Body of pancreas (tissue), 4 donors: Measurements from ENCODE around the gene OSER1.

Experiments
- CTCF ChIP-seq, 7 experiments: fragments of 450-650 bp in 4 of 7; fragments of 200-600 bp in 3 of 7; sonication (generic) in 3 of 7; IDR thresholded peaks; one replicate each; pipeline ENCODE4 v1.5.1; 2016 to 2019; ENCODE audit warnings: antibody characterized with exemption in 7 of 7
- POLR2A ChIP-seq, 3 donors: fragments of 450-650 bp; IDR thresholded peaks; one replicate each; pipeline ENCODE4 v1.6.1; 2016; ENCODE audit warnings: antibody characterized with exemption in 3 of 3, mild to moderate bottlenecking in 2 of 3

- TF ChIP-seq CTCF (IDR thresholded peaks at IDR 0.05) = no peak
- TF ChIP-seq POLR2A (IDR thresholded peaks at IDR 0.05) = no peak
These were observed 25.1 kb upstream of the OSER1 start for GRCh38 chr20:44235702-44236101.
